HG02970 (cell line): ENCODE results near the gene ESPNL.
"Not testable (repeated sequence)": the region's sequence is repeated elsewhere in the genome, so short reads cannot be mapped to it uniquely, and the experiment has no call there.

Experiments
- ATAC-seq: cut with Tn5 transposase; IDR thresholded peaks from one replicate; pipeline ENCODE4 v1.9.1; 2021; ENCODE audit warnings: mild to moderate bottlenecking, moderate library complexity, moderate number of reproducible peaks; ENCODE audit not compliant: unreplicated experiment, low FRiP score

The ESPNL gene

DNA sequence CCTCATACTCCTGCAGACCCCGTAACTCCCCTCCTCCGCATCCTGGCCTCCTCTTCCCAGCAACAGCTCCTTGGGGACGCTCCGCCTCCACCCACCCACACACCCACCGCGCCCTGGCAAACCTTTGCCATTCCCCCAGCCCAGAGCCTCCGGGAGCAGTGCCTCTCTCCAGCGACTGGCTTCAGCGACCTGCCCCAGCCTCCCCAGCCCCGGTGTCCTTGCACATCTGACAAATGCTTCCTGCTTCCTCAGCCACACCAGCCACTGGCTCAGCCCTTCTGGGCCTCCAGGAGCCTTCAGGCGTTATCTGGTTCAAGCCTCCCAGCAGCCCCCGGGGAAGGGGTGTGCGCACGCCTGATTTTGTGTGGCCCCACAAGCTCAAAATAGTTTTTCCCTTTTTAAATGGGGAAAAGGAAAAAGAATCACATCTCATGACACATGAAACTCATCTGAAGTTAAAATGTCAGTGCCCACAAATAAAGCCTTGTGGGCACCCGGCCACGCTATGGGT is 14.2 kb downstream of the ESPNL start:
- ATAC-seq = no peak

DNA sequence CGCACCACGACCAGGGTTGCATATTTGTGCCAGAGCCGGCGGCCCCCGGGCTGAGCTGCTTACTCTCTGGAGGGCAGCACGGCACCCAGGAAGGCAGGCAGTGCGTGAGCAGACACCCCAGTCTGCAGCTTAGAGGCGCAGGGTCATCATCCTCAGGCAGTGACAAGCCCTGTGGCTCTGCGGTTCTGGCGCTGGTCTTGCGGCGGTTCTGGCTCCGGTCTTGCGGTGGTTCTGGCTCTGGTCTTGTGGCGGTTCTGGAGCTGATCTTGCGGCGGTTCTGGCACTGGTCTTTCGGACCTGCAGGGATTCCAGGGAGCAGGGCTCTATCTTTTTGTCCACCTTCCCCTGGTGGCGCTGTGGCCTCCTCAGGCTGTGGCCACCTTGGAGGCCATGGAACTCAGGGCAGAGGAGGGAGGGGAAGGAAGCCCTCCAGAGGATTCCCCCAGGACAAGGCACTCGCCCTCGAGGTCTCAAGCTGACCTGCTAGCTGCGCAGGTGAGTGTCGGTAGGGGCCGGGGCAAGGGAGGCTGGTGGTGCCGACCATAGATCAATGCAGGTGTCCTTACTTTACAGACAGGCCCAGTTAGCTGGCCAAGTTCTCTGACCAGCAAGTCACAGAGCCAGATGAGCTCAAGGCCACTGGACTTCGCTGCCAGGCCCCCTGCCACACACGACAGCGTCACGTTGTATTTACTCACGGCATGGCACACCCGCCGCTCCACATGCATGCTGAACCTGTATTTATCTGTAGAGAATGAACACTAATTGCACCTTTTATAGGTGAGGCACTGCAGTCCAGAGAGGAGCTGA is 14.9 kb downstream of the ESPNL start:
- ATAC-seq = no peak

- not testable (repeated sequence) for ATAC-seq
These were observed 15.6 kb downstream of the ESPNL start for GRCh38 chr2:238115709-238116108.

DNA sequence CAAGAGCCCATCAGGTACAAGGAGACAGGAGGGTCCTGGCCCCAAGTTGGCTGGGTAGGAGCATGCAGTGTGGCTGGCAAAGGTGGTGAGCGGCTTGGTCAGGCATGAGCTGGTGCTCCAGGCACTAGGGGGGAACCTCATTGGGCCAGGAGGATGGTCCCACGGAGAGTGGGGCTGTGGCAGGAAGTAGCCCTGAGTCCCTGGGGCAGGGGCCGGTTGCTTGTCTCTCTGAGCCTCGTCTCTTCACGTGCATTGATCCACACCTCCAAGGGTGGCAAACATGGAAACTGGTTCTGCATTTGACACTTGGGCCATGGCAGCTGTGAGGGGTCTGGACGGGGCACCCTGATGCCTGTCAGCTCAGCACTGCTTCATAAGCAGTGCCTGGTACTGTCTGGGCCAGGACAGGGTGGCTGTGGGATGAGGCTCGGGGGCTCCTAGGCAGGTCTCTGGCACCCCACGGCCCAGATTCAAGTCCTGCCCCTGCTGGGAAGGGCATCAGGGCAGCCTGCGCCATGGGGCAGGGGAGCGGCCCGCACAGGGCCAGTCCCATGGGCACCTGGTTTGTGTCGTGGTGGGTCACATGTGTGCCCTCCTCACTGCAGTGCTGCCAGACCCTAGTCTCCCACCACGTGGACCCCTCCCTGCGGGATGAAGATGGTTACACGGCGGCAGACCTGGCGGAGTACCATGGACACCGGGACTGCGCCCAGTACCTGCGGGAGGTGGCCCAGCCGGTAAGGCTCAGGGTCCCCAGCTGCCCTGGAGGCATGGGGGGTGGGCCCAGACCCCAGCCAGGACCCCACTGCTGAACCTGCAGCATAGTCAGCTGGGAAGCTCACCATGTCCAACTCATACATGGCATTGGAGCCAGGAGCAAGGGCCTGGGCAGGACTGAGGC is 16.4 kb downstream of the ESPNL start:
- no peak for ATAC-seq

GRCh38 chr2:238117199-238118154 is 17.3 kb downstream of the ESPNL start:
- ATAC-seq = no peak

GRCh38 chr2:238119756-238120462 is 19.8 kb downstream of the ESPNL start:
- no peak for ATAC-seq

- ATAC-seq = no peak
These were observed 20.5 kb downstream of the ESPNL start for GRCh38 chr2:238120463-238121298.

DNA sequence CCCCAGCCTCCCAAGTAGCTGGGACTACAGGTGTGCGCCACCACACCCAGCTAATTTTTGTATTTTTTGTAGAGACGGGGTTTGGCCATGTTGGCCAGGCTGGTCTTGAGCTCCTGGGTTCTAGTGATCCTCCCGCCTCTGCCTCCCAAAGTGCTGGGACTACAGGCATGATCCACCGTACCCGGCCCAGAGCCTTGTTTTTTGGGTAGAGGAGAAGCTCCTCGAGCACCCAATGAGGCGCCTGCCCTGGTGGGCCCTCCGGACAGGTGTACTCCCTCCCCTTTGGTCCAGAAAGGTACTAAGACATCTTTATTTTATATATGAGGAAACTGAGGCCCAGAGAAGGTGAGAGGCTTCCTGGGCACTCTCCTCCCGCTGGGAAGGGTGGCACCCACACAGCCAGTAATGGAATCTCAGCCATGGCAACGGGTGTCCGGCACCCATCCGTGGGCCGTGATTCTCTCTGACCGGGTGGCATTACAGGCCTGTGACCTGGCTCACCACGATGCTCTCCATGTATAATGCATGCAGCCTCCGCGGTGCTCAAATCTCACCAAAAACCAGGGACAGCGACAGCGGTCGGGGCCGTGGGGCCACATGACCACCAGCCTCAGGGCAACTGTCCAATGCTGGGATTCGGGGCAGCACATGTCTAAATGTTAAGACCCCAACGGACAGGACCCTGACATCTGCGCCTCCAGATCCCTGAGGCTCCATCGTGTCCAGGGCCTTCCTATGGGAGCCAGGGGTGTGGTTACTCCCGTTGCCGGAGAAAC is 21.6 kb downstream of the ESPNL start:
- no peak for ATAC-seq

DNA sequence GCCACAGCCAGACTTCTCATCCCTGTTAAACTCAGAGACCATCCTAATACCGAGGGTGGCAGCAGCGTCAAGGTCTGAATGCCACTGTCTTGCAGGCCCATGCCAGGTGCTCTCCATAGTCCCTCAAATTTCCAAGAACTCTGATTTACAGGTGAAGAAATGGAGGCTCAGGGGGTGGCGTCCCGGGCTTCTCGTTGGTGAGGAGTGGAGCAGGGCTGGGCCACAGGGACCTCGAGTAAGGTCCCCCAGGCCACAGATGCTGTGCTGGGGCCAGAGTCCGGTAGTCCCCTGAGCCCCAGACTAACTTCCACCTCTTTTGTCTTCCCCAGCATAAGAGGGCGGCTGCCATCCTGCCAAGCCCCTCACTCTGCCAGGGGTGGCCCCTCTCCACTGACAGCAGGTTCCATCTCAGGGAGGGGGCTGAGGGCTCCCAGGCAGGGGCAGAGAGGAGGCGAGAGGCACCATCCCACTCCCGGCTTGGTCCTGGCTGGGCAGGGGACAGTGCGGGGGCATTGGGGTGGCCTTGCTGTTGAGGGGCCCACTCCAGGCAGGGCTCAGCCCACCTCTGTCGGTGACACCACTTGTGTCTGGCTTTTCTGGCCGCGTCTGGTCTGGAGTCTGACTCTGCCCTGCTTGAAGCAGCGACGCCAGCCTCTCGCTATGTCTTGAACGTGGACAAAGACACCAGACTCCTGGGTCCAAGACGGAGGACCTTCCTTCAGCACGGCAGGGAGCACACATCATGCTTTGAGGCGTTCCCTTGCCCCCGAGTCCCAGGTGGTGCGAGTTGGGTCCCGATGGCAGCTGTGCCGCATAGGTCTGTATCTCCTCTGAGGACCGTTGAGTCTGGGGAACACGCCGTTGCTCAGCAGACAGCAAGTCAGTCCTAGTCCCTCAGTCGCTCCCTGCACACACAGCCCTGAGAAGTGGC is 22.4 kb downstream of the ESPNL start:
- ATAC-seq = no peak

GRCh38 chr2:238123218-238123971 is 23.3 kb downstream of the ESPNL start:
- ATAC-seq = no peak

GRCh38 chr2:238123991-238124470 is 23.9 kb downstream of the ESPNL start:
- no peak for ATAC-seq

DNA sequence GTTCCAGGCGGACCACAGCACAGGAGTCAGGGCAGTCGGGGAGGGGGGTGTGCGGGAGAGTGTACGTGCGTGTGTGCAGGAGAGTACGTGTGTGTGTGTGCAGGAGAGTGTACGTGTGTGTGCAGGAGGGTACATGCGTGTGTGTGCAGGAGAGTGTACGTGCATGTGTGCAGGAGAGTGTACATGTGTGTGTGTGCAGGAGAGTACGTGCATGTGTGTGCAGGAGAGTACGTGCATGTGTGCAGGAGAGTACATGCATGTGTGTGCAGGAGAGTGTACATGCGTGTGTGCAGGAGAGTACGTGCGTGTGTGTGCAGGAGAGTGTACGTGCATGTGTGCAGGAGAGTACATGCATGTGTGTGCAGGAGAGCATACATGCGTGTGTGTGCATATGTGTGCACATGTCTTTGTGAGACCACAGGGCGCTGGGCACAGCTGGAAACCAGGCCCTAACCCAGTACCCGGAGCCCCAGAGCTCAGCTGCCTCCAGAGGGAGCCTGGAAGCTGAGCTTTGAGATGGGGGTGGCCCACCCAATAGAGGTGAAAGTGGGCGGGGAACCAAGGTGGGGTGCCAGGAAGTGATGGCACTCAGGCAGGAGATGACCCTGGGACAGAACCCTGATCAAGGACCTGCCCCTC is 24.5 kb downstream of the ESPNL start:
- no peak for ATAC-seq

DNA sequence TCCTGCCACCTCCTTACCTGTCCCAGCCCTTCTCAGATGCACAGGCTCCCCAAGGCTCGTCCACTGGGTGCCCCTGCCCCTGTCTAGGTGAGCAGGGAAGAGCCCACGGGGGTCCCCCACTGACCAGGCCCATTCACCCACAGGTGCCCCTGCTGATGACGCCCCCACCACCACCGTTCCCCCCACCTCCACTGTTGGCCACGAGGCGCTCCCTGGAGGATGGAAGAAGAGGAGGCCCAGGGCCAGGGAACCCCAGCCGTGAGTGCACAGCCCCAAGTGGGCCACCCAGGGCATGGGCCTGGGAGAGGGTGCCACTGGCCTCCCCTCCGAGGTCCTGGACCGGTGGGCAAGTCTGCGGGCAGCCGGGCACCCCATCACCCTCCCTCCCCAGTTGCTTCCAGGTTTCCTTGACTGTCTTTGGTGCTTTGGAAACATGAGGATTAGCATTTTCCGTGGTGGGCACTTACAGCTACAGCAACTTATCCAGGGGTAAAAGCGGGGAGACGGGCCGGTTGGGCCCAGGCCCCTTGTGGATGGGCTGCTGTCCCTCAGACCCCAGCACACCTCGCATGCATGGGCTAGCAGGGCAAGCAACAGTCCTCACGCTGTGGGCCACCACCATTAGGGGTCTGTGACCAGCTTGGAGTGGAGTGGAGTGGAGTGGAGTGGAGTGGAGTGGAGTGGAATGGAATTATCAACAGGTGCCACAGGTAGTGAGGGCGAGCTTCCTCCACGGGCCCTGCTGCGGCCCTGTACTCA is 25.2 kb downstream of the ESPNL start:
- ATAC-seq = no peak

GRCh38 chr2:238126338-238126737 is 26.2 kb downstream of the ESPNL start:
- ATAC-seq = no peak

GRCh38 chr2:238126775-238127164 is 26.6 kb downstream of the ESPNL start:
- ATAC-seq = no peak
